HL-60 (cell line): Measurements from ENCODE around the gene PHF21B.
"Not testable (repeated sequence)": the region's sequence is repeated elsewhere in the genome, so short reads cannot be mapped to it uniquely, and the experiment has no call there.

Experiments used
- CTCF ChIP-seq: IDR thresholded peaks from one replicate; pipeline ENCODE4 v1.5.1; 2011; ENCODE audit warnings: low read length, control low read depth, inconsistent platforms; ENCODE audit not compliant: insufficient read depth
- POLR2AphosphoS5 ChIP-seq: IDR thresholded peaks from 2 replicates; pipeline ENCODE4 v1.6.1; 2012; ENCODE audit warnings: low read depth
- REST ChIP-seq: IDR thresholded peaks from 2 replicates; pipeline ENCODE4 v1.6.1; 2012; ENCODE audit warnings: low read depth; ENCODE audit not compliant: insufficient replicate concordance

- TF ChIP-seq CTCF, REST, POLR2AphosphoS5: not testable (repeated sequence)
Measured at GRCh38 chr22:44921766-44922165, 88.0 kb downstream of the PHF21B start.
